Smooth muscle cell (in vitro differentiated cells): ENCODE results near the gene RRAD. TPM values are rescaled to one million over a fixed set of nuclear protein-coding genes. Genes with fewer than 3 reads are reported as not detected.

Experiments
- DNase-seq: peaks from one replicate; lab custom pipeline; 2025; ENCODE audit not compliant: unreplicated experiment; lab: John Stamatoyannopoulos, UW
- H2AFZ ChIP-seq: fragments of 200-600 bp; sonication (generic); 2 replicates; pipeline ENCODE4 v1.6.0; 2016; ENCODE audit warnings: antibody characterized with exemption, low read depth, mild to moderate bottlenecking
- H3F3A ChIP-seq: fragments of 200-600 bp; sonication (generic); 2 replicates; pipeline ENCODE4 v1.6.0; 2017; ENCODE audit warnings: antibody characterized with exemption, low read depth
- H3K27ac ChIP-seq: fragments of 200-600 bp; sonication (generic); 2 replicates; pipeline ENCODE4 v1.5.1; 2016; ENCODE audit warnings: low read depth, mild to moderate bottlenecking
- H3K27me3 ChIP-seq: fragments of 200-600 bp; sonication (generic); 2 replicates; pipeline ENCODE4 v1.6.1; 2016; ENCODE audit warnings: low read depth, mild to moderate bottlenecking
- H3K36me3 ChIP-seq: fragments of 200-600 bp; sonication (generic); 2 replicates; pipeline ENCODE4 v1.5.1; 2016; ENCODE audit warnings: low read depth
- H3K4me1 ChIP-seq: fragments of 200-600 bp; sonication (generic); 2 replicates; pipeline ENCODE4 v1.5.1; 2016; ENCODE audit warnings: low read depth
- H3K4me2 ChIP-seq: fragments of 200-600 bp; sonication (generic); 2 replicates; pipeline ENCODE4 v1.6.0; 2016; ENCODE audit warnings: mild to moderate bottlenecking
- H3K4me3 ChIP-seq: fragments of 200-600 bp; sonication (generic); 2 replicates; pipeline ENCODE4 v1.5.1; 2016; ENCODE audit warnings: mild to moderate bottlenecking
- H3K79me2 ChIP-seq: fragments of 200-600 bp; sonication (generic); 2 replicates; pipeline ENCODE4 v1.6.0; 2016; ENCODE audit warnings: low read depth, mild to moderate bottlenecking
- H3K9ac ChIP-seq: fragments of 200-600 bp; sonication (generic); 2 replicates; pipeline ENCODE4 v1.6.0; 2016; ENCODE audit warnings: low read depth
- H3K9me3 ChIP-seq: fragments of 200-600 bp; sonication (generic); replicated peaks from 2 replicates; pipeline ENCODE4 v1.5.1; 2016; ENCODE audit warnings: low read depth
- H4K20me1 ChIP-seq: fragments of 200-600 bp; sonication (generic); 2 replicates; pipeline ENCODE4 v1.6.0; 2016; ENCODE audit warnings: low read depth
- CTCF ChIP-seq: fragments of 200-600 bp; sonication (generic); IDR thresholded peaks from 2 replicates; pipeline ENCODE4 v1.5.1; 2017; ENCODE audit warnings: borderline replicate concordance, mild to moderate bottlenecking, antibody characterized with exemption; ENCODE audit not compliant: insufficient read depth, poor library complexity, severe bottlenecking
- WGBS: methylation state at CpG from one replicate; pipeline ENCODE4 v1.1.7; 2016; ENCODE audit warnings: low lambda C conversion rate; 5-methylcytosine and 5-hydroxymethylcytosine counted together
- polyA plus RNA-seq: library from polyadenylated mRNA; unstranded; fragments of >200 nt; fragmentation: Nextera tagmentation; extraction: Ambion mirVana; gene quantifications from 2 replicates; pipeline ENCODE4 v1.2.1, GENCODE V29; 2016
- total RNA-seq: library from RNA; depleted of rRNA; stranded (reverse); fragments of >200 nt; gene quantifications from 2 replicates; pipeline ENCODE4 v1.2.3, GENCODE V29; 2014

The RRAD gene
- total and polyA plus RNA-seq, 2 experiments from 2014 or later, result 7.6 to 27.5 TPM

DNA sequence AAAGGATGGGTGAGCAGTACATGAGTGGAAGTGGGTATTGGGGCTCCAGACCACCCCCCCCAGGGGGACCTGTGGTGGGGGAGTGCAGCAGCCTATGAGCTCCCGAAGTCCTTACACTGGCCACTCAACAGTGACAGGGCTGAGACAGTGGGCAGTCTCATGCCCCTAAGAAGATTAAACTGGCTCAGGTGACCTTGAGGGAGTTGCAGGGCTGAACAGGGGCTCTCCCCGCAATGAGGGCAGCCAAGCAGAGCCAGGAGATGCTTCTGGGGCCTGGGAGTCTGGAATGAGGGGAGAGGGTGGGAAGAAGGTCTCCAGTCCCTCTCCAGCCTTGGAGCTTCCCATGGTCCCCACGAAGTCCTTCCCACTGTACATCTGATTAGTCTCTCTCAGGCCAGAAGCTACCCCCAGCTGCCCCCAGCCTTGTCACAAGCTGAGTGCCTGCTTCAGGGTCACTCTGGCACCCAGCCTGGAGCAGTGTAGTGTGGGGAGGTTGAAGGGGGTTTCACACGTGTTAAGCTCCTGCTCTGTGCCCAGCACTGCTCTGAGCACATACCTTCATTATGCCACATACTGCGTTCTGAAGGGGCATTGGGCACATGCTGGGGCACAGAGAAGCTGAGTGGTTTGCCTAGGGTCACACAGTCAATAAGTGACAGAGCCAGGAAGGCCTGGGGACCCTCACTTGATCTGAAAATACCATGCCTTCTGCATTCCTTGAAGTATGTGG is 5.6 kb downstream of the RRAD start:
- no peak overlapping the region for H3K9ac ChIP-seq
- H3K4me2 ChIP-seq, result no peak overlapping the region
- no peak overlapping the region for H3K27ac ChIP-seq
- TF ChIP-seq CTCF, result no peak
- no peaks in the 10 kb centered on the region for H3K9me3 ChIP-seq
- H3K4me1 ChIP-seq, result no peaks in the 10 kb centered on the region
- WGBS, result 77% methylated on average over 5 of the region's 5 CpGs
- H3K27me3 ChIP-seq, result peaks cover 18% of the 10 kb centered on the region
- H3K36me3 ChIP-seq, result no peaks in the 10 kb centered on the region
- DNase-seq, result no peak
- H3K79me2 ChIP-seq, result no peaks in the 10 kb centered on the region
- H3K4me3 ChIP-seq, result no peak overlapping the region
- H2AFZ ChIP-seq, result no peak overlapping the region
- no peaks in the 10 kb centered on the region for H3F3A ChIP-seq
- no peaks in the 10 kb centered on the region for H4K20me1 ChIP-seq

DNA sequence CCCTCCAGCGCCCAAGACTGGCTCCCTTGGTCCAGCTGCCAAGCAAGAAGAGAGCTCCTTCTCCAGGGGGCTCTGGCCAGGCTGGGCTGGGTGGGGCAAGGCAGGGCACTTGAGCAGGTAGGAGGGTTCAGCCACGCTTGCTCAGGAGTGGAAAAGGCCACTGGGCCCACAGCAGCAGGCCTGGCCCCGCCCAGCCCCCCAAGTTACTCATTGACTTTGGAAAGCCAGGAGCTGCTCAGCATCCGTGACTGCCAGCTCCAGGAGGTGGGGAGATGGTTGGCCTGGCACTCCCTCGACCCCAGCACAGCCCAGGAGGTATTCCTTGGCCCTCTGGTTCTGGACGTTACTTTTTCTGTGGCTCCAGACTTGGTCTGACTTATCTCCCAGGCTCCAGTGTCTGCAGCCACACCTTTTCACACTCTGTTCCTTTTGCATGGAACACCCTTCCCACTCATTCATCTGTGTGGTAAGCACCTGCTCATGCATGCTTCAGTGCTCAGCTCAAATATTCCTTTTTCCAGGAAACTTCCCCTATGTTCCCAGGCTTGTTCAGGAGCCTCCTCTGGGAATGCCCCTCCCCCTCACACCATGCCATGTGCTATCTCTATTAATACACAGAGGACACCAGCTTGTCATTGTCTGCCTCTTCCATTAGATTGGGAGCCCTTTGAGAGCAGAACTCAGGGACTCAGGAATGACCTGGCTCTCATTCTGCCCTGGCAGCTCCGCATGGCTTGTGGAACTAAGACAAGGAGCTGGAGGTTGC is 6.3 kb downstream of the RRAD start, which contains the start of gene CDH16:
Gene CDH16, minus strand, starts transcription at position 83 of the 766 bp plus-strand sequence. CDS start 820 bp downstream, outside the sequence.
- Histone ChIP-seq H3K4me2 (no peak within 1 kb of the TSS), H3K79me2 (no peaks in the 10 kb centered on the region), H3K27ac (no peak within 1 kb of the TSS), H3K27me3 (peaks cover 11% of the 10 kb centered on the region), H3K4me3 (no peak within 1 kb of the TSS), H3K4me1 (no peaks in the 10 kb centered on the region), H3F3A (no peaks in the 10 kb centered on the region), H3K9me3 (no peaks in the 10 kb centered on the region), H2AFZ (no peak within 1 kb of the TSS), H4K20me1 (no peaks in the 10 kb centered on the region), H3K9ac (no peak within 1 kb of the TSS), H3K36me3 (no peaks in the 10 kb centered on the region)
- WGBS, result 86% methylated on average over 7 of the region's 7 CpGs
- no peak for TF ChIP-seq CTCF
- DNase-seq, result no peak

GRCh38 chr16:66918355-66918754 is 7.0 kb downstream of the RRAD start:
- Histone ChIP-seq H3K4me1 (no peaks in the 10 kb centered on the region), H3K4me3 (no peak overlapping the region), H3K27me3 (peaks cover 6% of the 10 kb centered on the region), H3K9me3 (no peaks in the 10 kb centered on the region), H3K9ac (no peak overlapping the region), H3K27ac (no peak overlapping the region), H3K36me3 (no peaks in the 10 kb centered on the region), H3K79me2 (no peaks in the 10 kb centered on the region), H3F3A (no peaks in the 10 kb centered on the region), H2AFZ (no peak overlapping the region), H3K4me2 (no peak overlapping the region), H4K20me1 (no peaks in the 10 kb centered on the region)
- DNase-seq, result no peak
- no peak for TF ChIP-seq CTCF
- 85% methylated on average over 6 of the region's 6 CpGs for WGBS
